ENCODE data around the gene USP6NL.

USP6NL gene

GRCh38 chr10:11473128-11473760 lies 138.2 kb downstream of the USP6NL start:
- DNase-seq: no peak

- peak; percentile 71 to 75 for DNase-seq
These were observed 139.2 kb downstream of the USP6NL start for GRCh38 chr10:11472158-11472753.

- no peak for DNase-seq
These were observed 141.7 kb downstream of the USP6NL start for GRCh38 chr10:11469575-11470391.

- DNase-seq: no peak
These were observed 143.2 kb downstream of the USP6NL start for GRCh38 chr10:11468126-11468742.

GRCh38 chr10:11465406-11465805 lies 146.0 kb downstream of the USP6NL start:
- no peak for DNase-seq

GRCh38 chr10:11463111-11463510 lies 148.3 kb downstream of the USP6NL start:
- no peak for DNase-seq

GRCh38 chr10:11462071-11462470 lies 149.4 kb downstream of the USP6NL start:
- DNase-seq: no peak

GRCh38 chr10:11457336-11457735 lies 154.1 kb downstream of the USP6NL start:
- no peak for DNase-seq

- DNase-seq: no peak
These were observed 156.4 kb downstream of the USP6NL start for GRCh38 chr10:11454958-11455566.

- DNase-seq: no peak
These were observed 157.3 kb downstream of the USP6NL start for GRCh38 chr10:11454160-11454559.

GRCh38 chr10:11451640-11452260 lies 159.7 kb downstream of the USP6NL start:
- no peak for DNase-seq

GRCh38 chr10:11450427-11450826 lies 161.0 kb downstream of the USP6NL start:
- DNase-seq: no peak

- DNase-seq: no peak
These were observed 161.7 kb downstream of the USP6NL start for GRCh38 chr10:11449761-11450160.

- no peak for DNase-seq
These were observed 162.8 kb downstream of the USP6NL start for GRCh38 chr10:11448545-11449244.

GRCh38 chr10:11448190-11448544 lies 163.3 kb downstream of the USP6NL start:
- DNase-seq: no peak

GRCh38 chr10:11447586-11447985 lies 163.9 kb downstream of the USP6NL start:
- DNase-seq: no peak

GRCh38 chr10:11446864-11447263 lies 164.6 kb downstream of the USP6NL start:
- DNase-seq: no peak

GRCh38 chr10:11446133-11446532 lies 165.3 kb downstream of the USP6NL start:
- no peak for DNase-seq

GRCh38 chr10:11444531-11445228 lies 166.8 kb downstream of the USP6NL start:
- DNase-seq: no peak

GRCh38 chr10:11444155-11444530 lies 167.3 kb downstream of the USP6NL start:
- no peak for DNase-seq

- DNase-seq: no peak
These were observed 167.8 kb downstream of the USP6NL start for GRCh38 chr10:11443468-11444154.
